ENCODE results near the gene FAM13B. TPM values are rescaled to one million over a fixed set of nuclear protein-coding genes. Genes with fewer than 3 reads are reported as not detected.

Gene FAM13B
- total and polyA plus RNA-seq, 9 of the 15 experiments (the other 6 are each of a cell fraction or from before 2014, with no cell fraction given): 2.3 to 21.6 (median 14.1) TPM

- TF ChIP-seq PKNOX1 (IDR thresholded peaks at IDR 0.05) (peak; percentile 80), CREM (IDR thresholded peaks at IDR 0.05; ENCODE audit: low read depth) (peak; percentile 79), BCL6 (CRISPR knock-in tag; IDR thresholded peaks at IDR 0.05) (no peak), YY1 (IDR thresholded peaks at IDR 0.05; ENCODE audit: borderline replicate concordance in 1 of 3, control insufficient read depth in 1 of 3, extremely low read depth in 1 of 3, insufficient read depth in 3 of 3, insufficient read length in 1 of 3, insufficient replicate concordance in 2 of 3, low read depth in 1 of 3, low read length in 2 of 3) (peak in 1 of 3 experiments; percentile 57), ARID3A (IDR thresholded peaks at IDR 0.05; ENCODE audit: borderline replicate concordance, low read depth, low read length) (peak; percentile 95), NRF1 (conservative IDR thresholded peaks at IDR 0.05 in 1 of 2, IDR thresholded peaks at IDR 0.05 in 1 of 2) (no peak), MEF2A (IDR thresholded peaks at IDR 0.05; ENCODE audit: control insufficient read depth, low read depth, low read length) (0 out of 2 replicates have a peak, but pooled peaks have one; percentile 13), TEAD4 (IDR thresholded peaks at IDR 0.05; ENCODE audit: low read length) (peak; percentile 61; the same call in 1 of the 2 replicates), TEAD4 (CRISPR knock-in tag; IDR thresholded peaks at IDR 0.05; ENCODE audit: borderline replicate concordance) (no peak), RCOR1 (IDR thresholded peaks at IDR 0.05; ENCODE audit: borderline replicate concordance in 1 of 2, low read depth in 2 of 2, low read length in 2 of 2) (peak in 1 of 2 experiments; percentile 88; a peak in 2 of 4 replicates), MLLT1 (IDR thresholded peaks at IDR 0.05) (peak in 1 of 2 experiments; percentile 56; a peak in 1 of 4 replicates), LCOR (CRISPR knock-in tag; IDR thresholded peaks at IDR 0.05) (peak; percentile 60; the same call in 1 of the 2 replicates), HSF4 (CRISPR knock-in tag; IDR thresholded peaks at IDR 0.05; ENCODE audit: borderline replicate concordance) (no peak), ZNF592 (IDR thresholded peaks at IDR 0.05) (no peak), RBBP5 (IDR thresholded peaks at IDR 0.05; ENCODE audit: borderline replicate concordance, insufficient read depth, low read length, poor library complexity, severe bottlenecking) (no peak), SOX6 (IDR thresholded peaks at IDR 0.05) (peak; percentile 74; the same call in 1 of the 2 replicates)
These were observed 3.0 kb upstream of the FAM13B start (continued) for GRCh38 chr5:138035605-138036537.
